ENCODE measurements around the gene DIP2C.

Gene DIP2C

GRCh38 chr10:390449-391100, 298.9 kb downstream of the DIP2C start:
- H3K9ac ChIP-seq (ENCODE audit: low read depth, low read length): no peak overlapping the region
- no peaks in the 10 kb centered on the region for H3K27me3 ChIP-seq (ENCODE audit: insufficient read depth, low read length)
- peaks cover 13% of the 10 kb centered on the region; the same call in 1 of the 2 replicates for H3K36me3 ChIP-seq (ENCODE audit: insufficient read depth, low read depth, low read length)
- no peaks in the 10 kb centered on the region for H3K4me1 ChIP-seq (ENCODE audit: insufficient read depth, low read length)
- H3K9me3 ChIP-seq (ENCODE audit: insufficient read depth, low read depth, low read length): no peaks in the 10 kb centered on the region
- no peak overlapping the region for H3K27ac ChIP-seq (ENCODE audit: low read length)
- H3K4me3 ChIP-seq (ENCODE audit: low read length): no peak overlapping the region

- Histone ChIP-seq H3K27ac (ENCODE audit: low read length) (no peak overlapping the region), H3K9me3 (ENCODE audit: insufficient read depth, low read depth, low read length) (no peaks in the 10 kb centered on the region), H3K36me3 (ENCODE audit: insufficient read depth, low read depth, low read length) (peaks cover 13% of the 10 kb centered on the region; the same call in 1 of the 2 replicates), H3K9ac (ENCODE audit: low read depth, low read length) (no peak overlapping the region), H3K4me1 (ENCODE audit: insufficient read depth, low read length) (no peaks in the 10 kb centered on the region), H3K4me3 (ENCODE audit: low read length) (no peak overlapping the region), H3K27me3 (ENCODE audit: insufficient read depth, low read length) (no peaks in the 10 kb centered on the region)
These were observed 299.5 kb downstream of the DIP2C start for GRCh38 chr10:389836-390448.

GRCh38 chr10:389261-389790, 300.1 kb downstream of the DIP2C start:
- Histone ChIP-seq H3K4me1 (ENCODE audit: insufficient read depth, low read length) (no peaks in the 10 kb centered on the region), H3K36me3 (ENCODE audit: insufficient read depth, low read depth, low read length) (peaks cover 13% of the 10 kb centered on the region; the same call in 1 of the 2 replicates), H3K9me3 (ENCODE audit: insufficient read depth, low read depth, low read length) (no peaks in the 10 kb centered on the region), H3K9ac (ENCODE audit: low read depth, low read length) (no peak overlapping the region), H3K27ac (ENCODE audit: low read length) (no peak overlapping the region), H3K4me3 (ENCODE audit: low read length) (no peak overlapping the region), H3K27me3 (ENCODE audit: insufficient read depth, low read length) (no peaks in the 10 kb centered on the region)

- H3K4me3 ChIP-seq (ENCODE audit: low read length): no peak overlapping the region
- H3K27ac ChIP-seq (ENCODE audit: low read length): no peak overlapping the region
- no peaks in the 10 kb centered on the region for H3K27me3 ChIP-seq (ENCODE audit: insufficient read depth, low read length)
- peaks cover 17% of the 10 kb centered on the region; the same call in 1 of the 2 replicates for H3K36me3 ChIP-seq (ENCODE audit: insufficient read depth, low read depth, low read length)
- no peak overlapping the region for H3K9ac ChIP-seq (ENCODE audit: low read depth, low read length)
- no peaks in the 10 kb centered on the region for H3K9me3 ChIP-seq (ENCODE audit: insufficient read depth, low read depth, low read length)
- no peaks in the 10 kb centered on the region for H3K4me1 ChIP-seq (ENCODE audit: insufficient read depth, low read length)
These were observed 300.8 kb downstream of the DIP2C start for GRCh38 chr10:388661-389045.

GRCh38 chr10:387909-388660, 301.4 kb downstream of the DIP2C start:
- Histone ChIP-seq H3K9ac (ENCODE audit: low read depth, low read length) (no peak overlapping the region), H3K4me1 (ENCODE audit: insufficient read depth, low read length) (no peaks in the 10 kb centered on the region), H3K36me3 (ENCODE audit: insufficient read depth, low read depth, low read length) (peaks cover 23% of the 10 kb centered on the region; the same call in 1 of the 2 replicates)

GRCh38 chr10:387593-387891, 301.9 kb downstream of the DIP2C start:
- no peak overlapping the region for H3K4me3 ChIP-seq (ENCODE audit: low read length)
- no peaks in the 10 kb centered on the region for H3K27me3 ChIP-seq (ENCODE audit: insufficient read depth, low read length)
- H3K36me3 ChIP-seq (ENCODE audit: insufficient read depth, low read depth, low read length): peaks cover 28% of the 10 kb centered on the region; the same call in 1 of the 2 replicates
- no peak overlapping the region for H3K27ac ChIP-seq (ENCODE audit: low read length)
- no peaks in the 10 kb centered on the region for H3K4me1 ChIP-seq (ENCODE audit: insufficient read depth, low read length)
- no peak overlapping the region for H3K9ac ChIP-seq (ENCODE audit: low read depth, low read length)
- no peaks in the 10 kb centered on the region for H3K9me3 ChIP-seq (ENCODE audit: insufficient read depth, low read depth, low read length)

More at GRCh38 chr10:387909-388660, 301.4 kb downstream of the DIP2C start:
- H3K27ac ChIP-seq (ENCODE audit: low read length): no peak overlapping the region
- H3K9me3 ChIP-seq (ENCODE audit: insufficient read depth, low read depth, low read length): no peaks in the 10 kb centered on the region
- H3K27me3 ChIP-seq (ENCODE audit: insufficient read depth, low read length): no peaks in the 10 kb centered on the region
- no peak overlapping the region for H3K4me3 ChIP-seq (ENCODE audit: low read length)

GRCh38 chr10:386771-387592, 302.5 kb downstream of the DIP2C start:
- H3K36me3 ChIP-seq (ENCODE audit: insufficient read depth, low read depth, low read length): peaks cover 28% of the 10 kb centered on the region; the same call in 1 of the 2 replicates
- H3K9ac ChIP-seq (ENCODE audit: low read depth, low read length): no peak overlapping the region
- no peak overlapping the region for H3K27ac ChIP-seq (ENCODE audit: low read length)
- H3K9me3 ChIP-seq (ENCODE audit: insufficient read depth, low read depth, low read length): no peaks in the 10 kb centered on the region
- no peak overlapping the region for H3K4me3 ChIP-seq (ENCODE audit: low read length)
- H3K27me3 ChIP-seq (ENCODE audit: insufficient read depth, low read length): no peaks in the 10 kb centered on the region
- H3K4me1 ChIP-seq (ENCODE audit: insufficient read depth, low read length): no peaks in the 10 kb centered on the region

GRCh38 chr10:385571-386300, 303.7 kb downstream of the DIP2C start:
- H3K36me3 ChIP-seq (ENCODE audit: insufficient read depth, low read depth, low read length): peaks cover 35% of the 10 kb centered on the region; the same call in 1 of the 2 replicates
- no peaks in the 10 kb centered on the region for H3K9me3 ChIP-seq (ENCODE audit: insufficient read depth, low read depth, low read length)
- H3K27ac ChIP-seq (ENCODE audit: low read length): no peak overlapping the region
- H3K4me3 ChIP-seq (ENCODE audit: low read length): no peak overlapping the region
- no peaks in the 10 kb centered on the region for H3K4me1 ChIP-seq (ENCODE audit: insufficient read depth, low read length)
- H3K9ac ChIP-seq (ENCODE audit: low read depth, low read length): no peak overlapping the region
- H3K27me3 ChIP-seq (ENCODE audit: insufficient read depth, low read length): no peaks in the 10 kb centered on the region

GRCh38 chr10:384538-385305, 304.7 kb downstream of the DIP2C start:
- H3K9me3 ChIP-seq (ENCODE audit: insufficient read depth, low read depth, low read length): no peaks in the 10 kb centered on the region
- no peak overlapping the region for H3K4me3 ChIP-seq (ENCODE audit: low read length)
- no peaks in the 10 kb centered on the region for H3K27me3 ChIP-seq (ENCODE audit: insufficient read depth, low read length)
- H3K4me1 ChIP-seq (ENCODE audit: insufficient read depth, low read length): no peaks in the 10 kb centered on the region
- H3K36me3 ChIP-seq (ENCODE audit: insufficient read depth, low read depth, low read length): peaks cover 29% of the 10 kb centered on the region; the same call in 1 of the 2 replicates
- no peak overlapping the region for H3K9ac ChIP-seq (ENCODE audit: low read depth, low read length)
- H3K27ac ChIP-seq (ENCODE audit: low read length): no peak overlapping the region

- H3K4me3 ChIP-seq (ENCODE audit: low read length): no peak overlapping the region
- H3K36me3 ChIP-seq (ENCODE audit: insufficient read depth, low read depth, low read length): peaks cover 23% of the 10 kb centered on the region
- H3K9me3 ChIP-seq (ENCODE audit: insufficient read depth, low read depth, low read length): no peaks in the 10 kb centered on the region
- H3K4me1 ChIP-seq (ENCODE audit: insufficient read depth, low read length): no peaks in the 10 kb centered on the region
- no peaks in the 10 kb centered on the region for H3K27me3 ChIP-seq (ENCODE audit: insufficient read depth, low read length)
- no peak overlapping the region for H3K9ac ChIP-seq (ENCODE audit: low read depth, low read length)
- no peak overlapping the region for H3K27ac ChIP-seq (ENCODE audit: low read length)
These were observed 305.9 kb downstream of the DIP2C start for GRCh38 chr10:383519-383918.

Data from iPS-20b (cell line).